ENCODE measurements around the gene ARHGAP33. TPM values are rescaled to one million over a fixed set of nuclear protein-coding genes. Genes with fewer than 3 reads are reported as not detected.
A peak's percentile ranks its signal among the peaks of the same experiment; 100 is the strongest.

Gene ARHGAP33
- total RNA-seq, 2 experiments from 2014 or later = 27.1 to 29.8 TPM

- intact Hi-C loops (cut with micrococcal nuclease) = no loop called here
- ChIA-PET CTCF (interaction anchor here (1.2 to 1.5 kb wide), 2 partner anchors 37 to 53 kb away, joined by 3 read pairs; no protein-coding TSS in a partner anchor), POLR2A (interaction anchor here (1.1 to 1.7 kb wide), 5 partner anchors 14 to 64 kb away, joined by 3 to 5 read pairs (median 4); partner anchors contain the start of gene ARHGAP33)
- H3K27ac Mint-ChIP-seq = no peak overlapping the region
- TF ChIP-seq, protein P1, sequence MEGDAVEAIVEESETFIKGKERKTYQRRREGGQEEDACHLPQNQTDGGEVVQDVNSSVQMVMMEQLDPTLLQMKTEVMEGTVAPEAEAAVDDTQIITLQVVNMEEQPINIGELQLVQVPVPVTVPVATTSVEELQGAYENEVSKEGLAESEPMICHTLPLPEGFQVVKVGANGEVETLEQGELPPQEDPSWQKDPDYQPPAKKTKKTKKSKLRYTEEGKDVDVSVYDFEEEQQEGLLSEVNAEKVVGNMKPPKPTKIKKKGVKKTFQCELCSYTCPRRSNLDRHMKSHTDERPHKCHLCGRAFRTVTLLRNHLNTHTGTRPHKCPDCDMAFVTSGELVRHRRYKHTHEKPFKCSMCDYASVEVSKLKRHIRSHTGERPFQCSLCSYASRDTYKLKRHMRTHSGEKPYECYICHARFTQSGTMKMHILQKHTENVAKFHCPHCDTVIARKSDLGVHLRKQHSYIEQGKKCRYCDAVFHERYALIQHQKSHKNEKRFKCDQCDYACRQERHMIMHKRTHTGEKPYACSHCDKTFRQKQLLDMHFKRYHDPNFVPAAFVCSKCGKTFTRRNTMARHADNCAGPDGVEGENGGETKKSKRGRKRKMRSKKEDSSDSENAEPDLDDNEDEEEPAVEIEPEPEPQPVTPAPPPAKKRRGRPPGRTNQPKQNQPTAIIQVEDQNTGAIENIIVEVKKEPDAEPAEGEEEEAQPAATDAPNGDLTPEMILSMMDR (IDR thresholded peaks at IDR 0.05) = no peak
- no peaks in the 10 kb centered on the region for H3K9me3 Mint-ChIP-seq
- DNase-seq = no peak
- H3K4me3 Mint-ChIP-seq = no peak overlapping the region
- no peaks in the 10 kb centered on the region for H3K36me3 Mint-ChIP-seq (ENCODE audit: low read depth)
- peaks cover 3% of the 10 kb centered on the region for H3K27me3 Mint-ChIP-seq
- no peaks in the 10 kb centered on the region for H3K4me1 Mint-ChIP-seq (ENCODE audit: low read depth)
- no peak for ATAC-seq
Measured at GRCh38 chr19:35789978-35790944, 14.9 kb downstream of the ARHGAP33 start.

- Mint-ChIP-seq H3K9me3 (no peaks in the 10 kb centered on the region), H3K4me3 (no peak overlapping the region), H3K27ac (no peak overlapping the region), H3K27me3 (peaks cover 8% of the 10 kb centered on the region), H3K36me3 (ENCODE audit: low read depth) (no peaks in the 10 kb centered on the region), H3K4me1 (ENCODE audit: low read depth) (no peaks in the 10 kb centered on the region)
- peak; percentile 72 for ATAC-seq
- TF ChIP-seq, protein P1 (IDR thresholded peaks at IDR 0.05) = no peak
- ChIA-PET POLR2A (interaction anchor here (1.2 kb wide), 1 partner anchor 15 kb away, joined by 4 read pairs; no protein-coding TSS in a partner anchor), CTCF (no interaction called here)
- peak; percentile 39 for DNase-seq
- intact Hi-C loops (cut with micrococcal nuclease) = no loop called here
Measured at GRCh38 chr19:35790981-35791813, 15.8 kb downstream of the ARHGAP33 start.

DNA sequence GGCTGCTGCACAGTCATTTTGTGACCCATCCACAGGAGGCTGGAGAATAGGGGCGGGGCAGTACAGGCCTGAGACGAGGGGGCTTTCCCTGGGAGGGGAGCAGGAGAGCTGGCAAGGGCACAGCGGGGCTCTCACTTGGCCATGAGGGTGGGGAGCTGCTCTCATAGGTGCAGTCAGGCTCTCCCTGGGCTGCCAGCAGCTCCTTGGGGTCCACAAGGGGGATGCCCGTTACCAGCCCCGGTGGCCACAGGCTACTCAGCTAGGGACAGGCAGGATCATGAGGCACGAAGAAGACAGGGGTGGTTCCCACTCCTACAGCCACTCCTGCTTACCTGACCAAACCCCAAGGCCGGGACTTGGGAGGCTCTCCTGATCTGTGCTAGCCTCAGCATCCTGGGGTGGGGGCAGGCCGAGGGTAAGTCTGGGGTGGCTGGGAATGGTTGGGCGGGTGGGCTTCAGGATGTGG is 16.5 kb downstream of the ARHGAP33 start:
- Mint-ChIP-seq H3K36me3 (ENCODE audit: low read depth) (no peaks in the 10 kb centered on the region), H3K9me3 (no peaks in the 10 kb centered on the region), H3K27ac (no peak overlapping the region), H3K4me1 (ENCODE audit: low read depth) (no peaks in the 10 kb centered on the region), H3K27me3 (peaks cover 13% of the 10 kb centered on the region), H3K4me3 (no peak overlapping the region)
- no peak for ATAC-seq
- CTCF ChIA-PET = no interaction called here
- intact Hi-C loops (cut with micrococcal nuclease) = no loop called here
- TF ChIP-seq, protein P1 (IDR thresholded peaks at IDR 0.05) = no peak
- POLR2A ChIA-PET = interaction anchor here (1.2 kb wide), 1 partner anchor 15 kb away, joined by 4 read pairs; no protein-coding TSS in a partner anchor
- DNase-seq = no peak

GRCh38 chr19:35792312-35792711 is 16.9 kb downstream of the ARHGAP33 start:
- ATAC-seq (no peak), DNase-seq (no peak)
- no peaks in the 10 kb centered on the region for H3K36me3 Mint-ChIP-seq (ENCODE audit: low read depth)
- intact Hi-C loops (cut with micrococcal nuclease) = no loop called here
- H3K27ac Mint-ChIP-seq = no peak overlapping the region
- POLR2A ChIA-PET = no interaction called here
- H3K4me3 Mint-ChIP-seq = no peak overlapping the region
- H3K9me3 Mint-ChIP-seq = no peaks in the 10 kb centered on the region
- peaks cover 17% of the 10 kb centered on the region for H3K27me3 Mint-ChIP-seq
- TF ChIP-seq, protein P1 (IDR thresholded peaks at IDR 0.05) = no peak
- H3K4me1 Mint-ChIP-seq (ENCODE audit: low read depth) = peaks cover 4% of the 10 kb centered on the region
- CTCF ChIA-PET = no interaction called here
